Stimulated activated CD8-positive, alpha-beta memory T cell treated with anti-CD3 and anti-CD28 coated beads, Interleukin-4, amount 100 ng/mL, for 24 hours (primary cell): ENCODE data around the gene STK11IP.
A peak's percentile ranks its signal among the peaks of the same experiment; 100 is the strongest.
"Not testable (repeated sequence)": the region's sequence is repeated elsewhere in the genome, so short reads cannot be mapped to it uniquely, and the experiment has no call there.

ENCODE experiments used
- DNase-seq: peaks from one replicate; pipeline ENCODE4 v3.0.0-alpha.2; 2020; ENCODE audit warnings: low read depth

STK11IP gene

GRCh38 chr2:219634951-219635751, 37.5 kb downstream of the STK11IP start:
- no peak for DNase-seq

GRCh38 chr2:219636144-219636915, 38.7 kb downstream of the STK11IP start:
- no peak for DNase-seq

- no peak for DNase-seq
Observed at GRCh38 chr2:219636941-219637841, 39.5 kb downstream of the STK11IP start.

- no peak for DNase-seq
Observed at GRCh38 chr2:219637842-219638185, 40.2 kb downstream of the STK11IP start.

GRCh38 chr2:219638217-219638947, 40.7 kb downstream of the STK11IP start:
- no peak for DNase-seq

- no peak for DNase-seq
Observed at GRCh38 chr2:219638948-219639755, 41.5 kb downstream of the STK11IP start.

GRCh38 chr2:219641390-219642068, 43.9 kb downstream of the STK11IP start:
- no peak for DNase-seq

- no peak for DNase-seq
Observed at GRCh38 chr2:219642069-219642454, 44.4 kb downstream of the STK11IP start.

- peak; percentile 84 for DNase-seq
Observed at GRCh38 chr2:219642465-219643083, 44.9 kb downstream of the STK11IP start.

- DNase-seq = no peak
Observed at GRCh38 chr2:219643084-219643473, 45.4 kb downstream of the STK11IP start.

GRCh38 chr2:219643788-219644398, 46.2 kb downstream of the STK11IP start:
- DNase-seq = no peak

- no peak for DNase-seq
Observed at GRCh38 chr2:219644801-219645480, 47.3 kb downstream of the STK11IP start.

GRCh38 chr2:219645631-219646527, 48.2 kb downstream of the STK11IP start:
- DNase-seq = no peak

- no peak for DNase-seq
Observed at GRCh38 chr2:219648176-219648575, 50.5 kb downstream of the STK11IP start.

- DNase-seq = no peak
Observed at GRCh38 chr2:219648963-219649362, 51.3 kb downstream of the STK11IP start.

GRCh38 chr2:219650426-219651248, 53.0 kb downstream of the STK11IP start:
- no peak for DNase-seq

GRCh38 chr2:219651656-219652055, 54.0 kb downstream of the STK11IP start:
- DNase-seq = not testable (repeated sequence)
